ENCODE results near the gene EHF. TPM values are rescaled to one million over a fixed set of nuclear protein-coding genes. Genes with fewer than 3 reads are reported as not detected.

The EHF gene
- total RNA-seq, 1 donor from 2014 or later = 239 TPM

DNA sequence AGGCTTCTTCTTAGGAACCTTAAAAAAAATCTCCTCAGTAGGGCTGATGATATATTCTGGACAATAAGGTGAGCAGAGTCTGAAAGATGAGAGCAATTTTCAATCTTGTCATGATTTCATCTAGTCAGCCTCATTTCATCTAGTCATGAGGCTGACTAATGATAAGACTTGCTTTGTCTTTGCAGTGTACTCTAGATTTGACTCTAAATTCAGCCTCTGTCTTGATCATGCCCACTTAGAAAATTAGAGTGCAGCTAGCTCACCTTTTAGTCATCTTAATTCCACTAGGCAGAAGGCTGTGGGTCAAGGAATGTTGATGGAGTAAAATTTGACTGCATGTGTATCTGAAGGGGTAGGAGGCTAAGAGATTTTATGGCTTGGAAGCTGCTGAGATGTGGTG is 5.5 kb downstream of the EHF start:
- peak; percentile 84 for DNase-seq (ENCODE audit: low read depth)
- FAIRE-seq = no peak
- Histone ChIP-seq H3K4me3 (ENCODE audit: low read depth, low read length) (peak overlapping the region; percentile 45), H3K36me3 (ENCODE audit: control insufficient read depth, insufficient read depth, low read length) (peaks cover 5% of the 10 kb centered on the region), H3K27me3 (ENCODE audit: control insufficient read depth, insufficient read depth, low read length) (no peaks in the 10 kb centered on the region)
- TF ChIP-seq, protein P1, sequence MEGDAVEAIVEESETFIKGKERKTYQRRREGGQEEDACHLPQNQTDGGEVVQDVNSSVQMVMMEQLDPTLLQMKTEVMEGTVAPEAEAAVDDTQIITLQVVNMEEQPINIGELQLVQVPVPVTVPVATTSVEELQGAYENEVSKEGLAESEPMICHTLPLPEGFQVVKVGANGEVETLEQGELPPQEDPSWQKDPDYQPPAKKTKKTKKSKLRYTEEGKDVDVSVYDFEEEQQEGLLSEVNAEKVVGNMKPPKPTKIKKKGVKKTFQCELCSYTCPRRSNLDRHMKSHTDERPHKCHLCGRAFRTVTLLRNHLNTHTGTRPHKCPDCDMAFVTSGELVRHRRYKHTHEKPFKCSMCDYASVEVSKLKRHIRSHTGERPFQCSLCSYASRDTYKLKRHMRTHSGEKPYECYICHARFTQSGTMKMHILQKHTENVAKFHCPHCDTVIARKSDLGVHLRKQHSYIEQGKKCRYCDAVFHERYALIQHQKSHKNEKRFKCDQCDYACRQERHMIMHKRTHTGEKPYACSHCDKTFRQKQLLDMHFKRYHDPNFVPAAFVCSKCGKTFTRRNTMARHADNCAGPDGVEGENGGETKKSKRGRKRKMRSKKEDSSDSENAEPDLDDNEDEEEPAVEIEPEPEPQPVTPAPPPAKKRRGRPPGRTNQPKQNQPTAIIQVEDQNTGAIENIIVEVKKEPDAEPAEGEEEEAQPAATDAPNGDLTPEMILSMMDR (IDR thresholded peaks at IDR 0.05; ENCODE audit: insufficient read depth, low read length, severe bottlenecking) = no peak

DNA sequence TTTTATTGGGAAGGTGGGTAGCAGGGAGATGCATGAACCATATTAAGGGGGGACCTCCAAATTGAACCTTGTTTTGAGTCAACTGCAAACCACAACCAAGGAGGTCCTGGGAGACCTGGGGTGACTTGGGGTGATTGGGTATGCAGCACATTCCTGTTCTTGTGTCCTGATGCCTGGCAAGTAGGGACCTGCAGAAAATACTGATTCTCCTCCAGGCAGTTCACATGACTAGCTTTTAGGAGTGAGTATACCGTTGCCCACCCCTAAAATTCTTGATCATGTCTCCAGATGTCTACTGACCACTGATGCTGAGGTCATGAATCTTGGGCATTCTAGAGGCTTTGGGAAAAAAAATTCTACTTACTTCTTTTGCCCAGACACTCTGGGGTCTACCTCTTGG is 6.3 kb downstream of the EHF start:
- Histone ChIP-seq H3K27me3 (ENCODE audit: control insufficient read depth, insufficient read depth, low read length) (no peaks in the 10 kb centered on the region), H3K36me3 (ENCODE audit: control insufficient read depth, insufficient read depth, low read length) (peaks cover 5% of the 10 kb centered on the region), H3K4me3 (ENCODE audit: low read depth, low read length) (no peak overlapping the region)
- peak; percentile 93 for DNase-seq (ENCODE audit: low read depth)
- TF ChIP-seq, protein P1 (IDR thresholded peaks at IDR 0.05; ENCODE audit: insufficient read depth, low read length, severe bottlenecking) = no peak
- FAIRE-seq = no peak

DNA sequence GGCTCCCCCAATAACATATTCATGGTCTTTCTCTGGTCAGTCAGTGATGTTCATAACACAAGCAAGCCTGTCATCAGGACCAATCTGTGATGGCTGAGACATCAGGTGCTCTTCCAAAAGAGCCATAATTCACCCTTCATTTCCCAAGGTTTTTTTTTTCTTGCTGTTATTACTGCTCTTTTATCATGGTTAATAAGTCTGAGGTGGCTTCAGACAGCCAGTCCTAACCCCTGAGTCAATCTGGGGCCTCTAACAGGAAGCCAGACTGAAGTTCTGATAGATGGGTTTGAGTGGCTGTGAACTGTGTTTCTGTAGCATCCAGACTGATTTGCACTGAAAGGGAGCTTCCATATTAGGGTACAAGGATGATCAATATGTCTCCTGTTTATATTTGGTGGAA is 8.8 kb downstream of the EHF start:
- peaks cover 5% of the 10 kb centered on the region for H3K36me3 ChIP-seq (ENCODE audit: control insufficient read depth, insufficient read depth, low read length)
- FAIRE-seq (no peak), DNase-seq (ENCODE audit: low read depth) (no peak)
- TF ChIP-seq, protein P1 (IDR thresholded peaks at IDR 0.05; ENCODE audit: insufficient read depth, low read length, severe bottlenecking) = no peak
- H3K4me3 ChIP-seq (ENCODE audit: low read depth, low read length) = no peak overlapping the region
- H3K27me3 ChIP-seq (ENCODE audit: control insufficient read depth, insufficient read depth, low read length) = no peaks in the 10 kb centered on the region

DNA sequence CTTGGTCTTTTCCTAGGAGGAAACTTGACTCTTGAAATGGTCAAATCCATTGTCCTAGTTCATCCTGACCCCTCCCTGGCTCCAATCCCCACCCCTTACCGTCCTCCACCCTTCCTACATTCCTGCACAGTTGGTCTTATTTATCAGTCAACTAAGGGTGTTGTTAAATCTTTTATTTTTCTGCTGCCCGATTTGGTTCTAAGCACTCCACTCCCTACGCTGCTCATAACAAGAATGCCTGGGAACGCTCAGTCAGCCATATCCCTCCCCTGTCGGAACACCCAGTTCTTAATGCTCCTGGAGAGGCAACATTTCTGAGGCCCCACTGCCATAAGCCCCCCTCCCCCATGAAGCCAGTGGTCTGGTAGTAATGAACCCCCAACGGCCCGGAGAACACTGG is 9.7 kb downstream of the EHF start:
- H3K4me3 ChIP-seq (ENCODE audit: low read depth, low read length) = no peak overlapping the region

DNA sequence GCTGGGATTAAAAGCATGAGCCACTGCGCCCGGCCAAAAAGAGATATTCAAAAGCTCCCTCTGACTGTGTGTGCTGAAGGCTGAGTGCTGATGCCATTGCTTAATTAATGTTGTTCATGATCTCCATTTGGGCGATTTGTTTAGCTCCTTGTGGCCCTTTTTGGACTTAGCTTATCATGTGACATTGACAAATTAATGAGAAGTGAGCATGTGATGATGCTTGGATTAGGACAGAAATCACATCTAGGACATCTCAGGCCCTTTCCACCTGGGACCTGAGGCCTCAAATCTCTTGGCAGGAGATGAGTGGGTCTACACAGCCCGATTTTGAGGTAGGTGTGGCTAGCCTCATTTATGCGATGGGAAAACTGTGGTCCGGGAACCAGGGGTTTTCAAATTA is 10.4 kb downstream of the EHF start:
- Histone ChIP-seq H3K27me3 (ENCODE audit: control insufficient read depth, insufficient read depth, low read length) (no peaks in the 10 kb centered on the region), H3K36me3 (ENCODE audit: control insufficient read depth, insufficient read depth, low read length) (peaks cover 5% of the 10 kb centered on the region), H3K4me3 (ENCODE audit: low read depth, low read length) (no peak overlapping the region)
- DNase-seq (ENCODE audit: low read depth) (no peak), FAIRE-seq (no peak)
- TF ChIP-seq, protein P1 (IDR thresholded peaks at IDR 0.05; ENCODE audit: insufficient read depth, low read length, severe bottlenecking) = no peak

More for the DNA sequence above, 9.7 kb downstream of the EHF start:
- Histone ChIP-seq H3K36me3 (ENCODE audit: control insufficient read depth, insufficient read depth, low read length) (peaks cover 5% of the 10 kb centered on the region), H3K27me3 (ENCODE audit: control insufficient read depth, insufficient read depth, low read length) (no peaks in the 10 kb centered on the region)
- DNase-seq (ENCODE audit: low read depth) (no peak), FAIRE-seq (no peak)
- TF ChIP-seq, protein P1 (IDR thresholded peaks at IDR 0.05; ENCODE audit: insufficient read depth, low read length, severe bottlenecking) = no peak

DNA sequence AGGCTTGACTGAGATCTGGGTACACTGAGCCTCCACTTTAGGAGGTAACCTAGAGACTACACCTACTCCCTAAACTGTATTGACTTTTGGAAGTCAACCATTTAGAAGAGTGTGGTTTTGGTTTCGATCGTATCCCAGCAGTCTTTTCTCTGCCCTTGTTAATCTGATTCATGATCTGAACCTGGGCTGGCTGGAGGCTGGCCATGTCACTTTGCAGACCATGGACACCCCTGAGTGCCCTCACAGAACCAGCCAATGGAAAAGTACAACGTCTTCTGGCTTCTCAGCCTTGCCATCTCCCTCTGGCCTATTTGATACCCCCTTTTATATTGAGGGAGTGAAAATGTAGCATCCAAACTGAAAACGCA is 10.8 kb downstream of the EHF start:
- FAIRE-seq (no peak), DNase-seq (ENCODE audit: low read depth) (no peak)
- peaks cover 5% of the 10 kb centered on the region for H3K36me3 ChIP-seq (ENCODE audit: control insufficient read depth, insufficient read depth, low read length)
- TF ChIP-seq, protein P1 (IDR thresholded peaks at IDR 0.05; ENCODE audit: insufficient read depth, low read length, severe bottlenecking) = no peak
- H3K27me3 ChIP-seq (ENCODE audit: control insufficient read depth, insufficient read depth, low read length) = no peaks in the 10 kb centered on the region
- H3K4me3 ChIP-seq (ENCODE audit: low read depth, low read length) = no peak overlapping the region
